ENCODE data around the gene DAZAP1.

The DAZAP1 gene

DNA sequence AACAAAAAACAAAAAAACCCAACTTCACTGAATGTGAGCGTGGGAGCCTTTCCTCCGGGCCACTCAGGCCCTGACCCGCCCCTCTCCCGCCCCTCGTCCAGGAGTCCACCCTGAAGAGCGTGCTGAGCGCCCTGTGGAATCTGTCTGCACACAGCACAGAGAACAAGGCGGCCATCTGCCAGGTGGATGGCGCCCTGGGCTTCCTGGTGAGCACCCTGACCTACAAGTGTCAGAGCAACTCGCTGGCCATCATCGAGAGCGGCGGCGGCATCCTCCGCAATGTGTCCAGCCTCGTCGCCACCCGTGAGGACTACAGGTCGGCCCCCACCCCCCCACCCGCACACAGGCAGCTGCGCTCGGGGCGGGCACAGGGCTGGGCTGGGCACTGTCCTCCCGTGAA is 54.5 kb downstream of the DAZAP1 start:
- Histone ChIP-seq H3K27me3 (ENCODE audit: insufficient read depth, low read length, poor library complexity, severe bottlenecking) (no peaks in the 10 kb centered on the region), H3K79me2 (ENCODE audit: insufficient read depth, low read length) (no peaks in the 10 kb centered on the region), H3F3A (ENCODE audit: low read depth) (no peaks in the 10 kb centered on the region), H3K4me2 (ENCODE audit: low read depth, low read length, poor library complexity, severe bottlenecking) (no peak overlapping the region), H2AFZ (ENCODE audit: low read length) (no peak overlapping the region), H3K9me2 (replicated peaks; ENCODE audit: low read depth, low read length) (no peaks in the 10 kb centered on the region), H3K9me3 (ENCODE audit: insufficient read depth, low read depth, low read length) (no peaks in the 10 kb centered on the region), H3K36me3 (ENCODE audit: insufficient read depth, low read length) (no peaks in the 10 kb centered on the region), H3K4me1 (ENCODE audit: insufficient read depth, low read length, poor library complexity, severe bottlenecking) (no peaks in the 10 kb centered on the region), H3K4me3 (ENCODE audit: low read length, poor library complexity, severe bottlenecking) (no peak overlapping the region), H3K9ac (ENCODE audit: low read depth, low read length, poor library complexity, severe bottlenecking) (no peak overlapping the region), H4K20me1 (ENCODE audit: insufficient read depth, low read length, poor library complexity, severe bottlenecking) (no peaks in the 10 kb centered on the region)
- no peak for TF ChIP-seq EZH2phosphoT487 (IDR thresholded peaks at IDR 0.05; ENCODE audit: borderline replicate concordance)
- TF ChIP-seq, protein P1, sequence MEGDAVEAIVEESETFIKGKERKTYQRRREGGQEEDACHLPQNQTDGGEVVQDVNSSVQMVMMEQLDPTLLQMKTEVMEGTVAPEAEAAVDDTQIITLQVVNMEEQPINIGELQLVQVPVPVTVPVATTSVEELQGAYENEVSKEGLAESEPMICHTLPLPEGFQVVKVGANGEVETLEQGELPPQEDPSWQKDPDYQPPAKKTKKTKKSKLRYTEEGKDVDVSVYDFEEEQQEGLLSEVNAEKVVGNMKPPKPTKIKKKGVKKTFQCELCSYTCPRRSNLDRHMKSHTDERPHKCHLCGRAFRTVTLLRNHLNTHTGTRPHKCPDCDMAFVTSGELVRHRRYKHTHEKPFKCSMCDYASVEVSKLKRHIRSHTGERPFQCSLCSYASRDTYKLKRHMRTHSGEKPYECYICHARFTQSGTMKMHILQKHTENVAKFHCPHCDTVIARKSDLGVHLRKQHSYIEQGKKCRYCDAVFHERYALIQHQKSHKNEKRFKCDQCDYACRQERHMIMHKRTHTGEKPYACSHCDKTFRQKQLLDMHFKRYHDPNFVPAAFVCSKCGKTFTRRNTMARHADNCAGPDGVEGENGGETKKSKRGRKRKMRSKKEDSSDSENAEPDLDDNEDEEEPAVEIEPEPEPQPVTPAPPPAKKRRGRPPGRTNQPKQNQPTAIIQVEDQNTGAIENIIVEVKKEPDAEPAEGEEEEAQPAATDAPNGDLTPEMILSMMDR (conservative IDR thresholded peaks at IDR 0.05; ENCODE audit: low read length): no peak

DNA sequence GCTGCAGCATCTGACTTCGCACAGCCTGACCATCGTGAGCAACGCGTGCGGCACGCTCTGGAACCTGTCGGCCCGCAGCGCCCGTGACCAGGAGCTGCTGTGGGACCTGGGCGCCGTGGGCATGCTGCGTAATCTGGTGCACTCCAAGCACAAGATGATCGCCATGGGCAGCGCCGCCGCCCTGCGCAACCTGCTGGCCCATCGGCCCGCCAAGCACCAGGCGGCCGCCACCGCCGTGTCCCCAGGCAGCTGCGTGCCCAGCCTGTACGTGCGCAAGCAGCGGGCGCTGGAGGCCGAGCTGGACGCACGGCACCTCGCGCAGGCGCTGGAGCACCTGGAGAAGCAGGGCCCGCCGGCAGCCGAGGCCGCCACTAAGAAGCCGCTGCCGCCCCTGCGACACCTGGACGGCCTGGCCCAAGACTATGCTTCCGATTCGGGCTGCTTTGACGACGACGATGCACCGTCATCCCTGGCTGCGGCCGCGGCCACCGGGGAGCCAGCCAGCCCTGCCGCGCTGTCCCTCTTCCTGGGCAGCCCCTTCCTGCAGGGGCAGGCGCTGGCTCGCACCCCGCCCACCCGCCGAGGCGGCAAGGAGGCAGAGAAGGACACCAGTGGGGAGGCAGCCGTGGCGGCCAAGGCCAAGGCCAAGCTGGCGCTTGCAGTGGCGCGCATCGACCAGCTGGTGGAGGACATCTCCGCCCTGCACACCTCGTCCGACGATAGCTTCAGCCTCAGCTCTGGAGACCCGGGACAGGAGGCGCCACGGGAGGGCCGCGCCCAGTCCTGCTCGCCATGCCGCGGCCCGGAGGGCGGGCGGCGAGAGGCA is 58.0 kb downstream of the DAZAP1 start:
- no peaks in the 10 kb centered on the region for H3K27me3 ChIP-seq (ENCODE audit: insufficient read depth, low read length, poor library complexity, severe bottlenecking)
- no peak overlapping the region for H2AFZ ChIP-seq (ENCODE audit: low read length)
- H3K4me3 ChIP-seq (ENCODE audit: low read length, poor library complexity, severe bottlenecking): no peak overlapping the region
- no peak for TF ChIP-seq EZH2phosphoT487 (IDR thresholded peaks at IDR 0.05; ENCODE audit: borderline replicate concordance)
- TF ChIP-seq, protein P1 (conservative IDR thresholded peaks at IDR 0.05; ENCODE audit: low read length): no peak
- no peak overlapping the region for H3K9ac ChIP-seq (ENCODE audit: low read depth, low read length, poor library complexity, severe bottlenecking)
- peaks cover under 1% of the 10 kb centered on the region for H4K20me1 ChIP-seq (ENCODE audit: insufficient read depth, low read length, poor library complexity, severe bottlenecking)
- no peaks in the 10 kb centered on the region for H3K9me3 ChIP-seq (ENCODE audit: insufficient read depth, low read depth, low read length)
- H3K9me2 ChIP-seq (replicated peaks; ENCODE audit: low read depth, low read length): no peaks in the 10 kb centered on the region
- no peaks in the 10 kb centered on the region for H3K36me3 ChIP-seq (ENCODE audit: insufficient read depth, low read length)
- no peak overlapping the region for H3K4me2 ChIP-seq (ENCODE audit: low read depth, low read length, poor library complexity, severe bottlenecking)
- H3F3A ChIP-seq (ENCODE audit: low read depth): no peaks in the 10 kb centered on the region
- no peaks in the 10 kb centered on the region for H3K4me1 ChIP-seq (ENCODE audit: insufficient read depth, low read length, poor library complexity, severe bottlenecking)
- no peaks in the 10 kb centered on the region for H3K79me2 ChIP-seq (ENCODE audit: insufficient read depth, low read length)

DNA sequence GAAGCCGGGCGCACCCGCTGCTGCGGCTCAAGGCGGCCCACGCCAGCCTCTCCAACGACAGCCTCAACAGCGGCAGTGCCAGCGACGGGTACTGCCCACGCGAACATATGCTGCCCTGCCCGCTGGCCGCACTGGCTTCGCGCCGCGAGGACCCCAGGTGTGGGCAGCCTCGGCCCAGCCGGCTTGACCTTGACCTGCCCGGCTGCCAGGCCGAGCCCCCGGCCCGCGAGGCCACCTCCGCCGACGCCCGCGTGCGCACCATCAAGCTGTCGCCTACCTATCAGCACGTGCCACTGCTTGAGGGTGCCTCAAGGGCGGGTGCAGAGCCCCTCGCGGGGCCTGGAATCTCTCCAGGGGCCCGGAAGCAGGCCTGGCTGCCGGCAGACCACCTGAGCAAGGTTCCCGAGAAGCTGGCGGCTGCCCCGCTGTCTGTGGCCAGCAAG is 58.7 kb downstream of the DAZAP1 start:
- Histone ChIP-seq H3K9me2 (replicated peaks; ENCODE audit: low read depth, low read length) (no peaks in the 10 kb centered on the region), H3K27me3 (ENCODE audit: insufficient read depth, low read length, poor library complexity, severe bottlenecking) (no peaks in the 10 kb centered on the region), H3K79me2 (ENCODE audit: insufficient read depth, low read length) (no peaks in the 10 kb centered on the region), H2AFZ (ENCODE audit: low read length) (no peak overlapping the region), H3K4me2 (ENCODE audit: low read depth, low read length, poor library complexity, severe bottlenecking) (no peak overlapping the region), H3K4me3 (ENCODE audit: low read length, poor library complexity, severe bottlenecking) (no peak overlapping the region), H3K9ac (ENCODE audit: low read depth, low read length, poor library complexity, severe bottlenecking) (no peak overlapping the region), H3F3A (ENCODE audit: low read depth) (no peaks in the 10 kb centered on the region), H4K20me1 (ENCODE audit: insufficient read depth, low read length, poor library complexity, severe bottlenecking) (peaks cover 7% of the 10 kb centered on the region), H3K36me3 (ENCODE audit: insufficient read depth, low read length) (no peaks in the 10 kb centered on the region), H3K4me1 (ENCODE audit: insufficient read depth, low read length, poor library complexity, severe bottlenecking) (no peaks in the 10 kb centered on the region), H3K9me3 (ENCODE audit: insufficient read depth, low read depth, low read length) (no peaks in the 10 kb centered on the region)
- TF ChIP-seq, protein P1 (conservative IDR thresholded peaks at IDR 0.05; ENCODE audit: low read length): no peak
- no peak for TF ChIP-seq EZH2phosphoT487 (IDR thresholded peaks at IDR 0.05; ENCODE audit: borderline replicate concordance)

Data from Loucy (cell line).